K562 (cell line): ENCODE results near the gene UBASH3A. TPM values are rescaled to one million over a fixed set of nuclear protein-coding genes. Genes with fewer than 3 reads are reported as not detected.
A peak's percentile ranks its signal among the peaks of the same experiment; 100 is the strongest.

Source experiments
- CREB3L1 ChIP-seq: fragments of 450-650 bp; IDR thresholded peaks from 2 replicates; pipeline ENCODE4 v1.6.1; 2014; ENCODE audit warnings: low read depth, mild to moderate bottlenecking, moderate library complexity, borderline replicate concordance
- DDX20 ChIP-seq: fragments of 450-650 bp; IDR thresholded peaks from 2 replicates; pipeline ENCODE4 v1.6.1; 2016; ENCODE audit warnings: missing genetic modification characterization, low read depth, mild to moderate bottlenecking, missing compliant biosample characterization, moderate library complexity
- FOXA3 ChIP-seq, 2 experiments: fragments of 450-650 bp in 1 of 2; sonication (generic) in 1 of 2; formaldehyde crosslinking; IDR thresholded peaks in 1 of 2; conservative IDR thresholded peaks in 1 of 2; 2 replicates each; pipeline versions ENCODE4 v1.4.0 to v1.8.0; 2020 to 2022; ENCODE audit warnings: mild to moderate bottlenecking in 2 of 2, missing genetic modification reagents in 1 of 2
- FOXP1 ChIP-seq: sonication (generic); formaldehyde crosslinking; IDR thresholded peaks from 2 replicates; pipeline ENCODE4 v1.8.0; 2022; ENCODE audit warnings: mild to moderate bottlenecking, missing genetic modification reagents
- GMEB1 ChIP-seq: fragments of 250-450 bp; sonication (Bioruptor Pico); IDR thresholded peaks from 2 replicates; pipeline ENCODE4 v1.4.0; 2020; ENCODE audit warnings: mild to moderate bottlenecking
- HDAC8 ChIP-seq: fragments of 450-650 bp; IDR thresholded peaks from 2 replicates; pipeline ENCODE4 v1.6.1; 2016; ENCODE audit warnings: mild to moderate bottlenecking, missing genetic modification characterization, moderate library complexity, missing compliant biosample characterization
- MCM3 ChIP-seq: fragments of 450-650 bp; IDR thresholded peaks from 2 replicates; pipeline ENCODE4 v1.6.1; 2016
- NKRF ChIP-seq: fragments of 450-650 bp; IDR thresholded peaks from 2 replicates; pipeline ENCODE4 v1.6.1; 2016; ENCODE audit warnings: borderline replicate concordance
- RAD21 ChIP-seq, 2 experiments: fragments of 250-450 bp in 1 of 2; fragments of 450-650 bp in 1 of 2; sonication (Bioruptor Pico) in 1 of 2; formaldehyde crosslinking in 1 of 2; IDR thresholded peaks in 1 of 2; conservative IDR thresholded peaks in 1 of 2; 2 replicates each; pipeline versions ENCODE4 v1.4.0 to v1.8.0; 2020 to 2022; ENCODE audit warnings: mild to moderate bottlenecking in 2 of 2, moderate library complexity in 1 of 2
- RBM25 ChIP-seq: fragments of 200-400 bp; formaldehyde crosslinking; IDR thresholded peaks from 2 replicates; pipeline ENCODE4 v1.6.1; 2018; ENCODE audit warnings: low read length, low read depth, moderate library complexity; ENCODE audit not compliant: severe bottlenecking
- SNIP1 ChIP-seq: fragments of 450-650 bp; IDR thresholded peaks from 2 replicates; pipeline ENCODE4 v1.7.1; 2017; ENCODE audit warnings: low read depth, mild to moderate bottlenecking
- SOX6 ChIP-seq: fragments of 450-650 bp; IDR thresholded peaks from 2 replicates; pipeline ENCODE4 v1.6.1; 2014; ENCODE audit warnings: mild to moderate bottlenecking
- SRF ChIP-seq, 2 experiments: fragments of 250-450, 450-650 bp in 1 of 2; sonication (Bioruptor Pico) in 1 of 2; sonication (generic) in 1 of 2; formaldehyde crosslinking; IDR thresholded peaks; 2 replicates each; pipeline versions ENCODE4 v1.5.0 to v1.5.1; 2020 to 2022; ENCODE audit warnings: mild to moderate bottlenecking in 1 of 2, missing genetic modification reagents in 1 of 2
- STAG1 ChIP-seq: sonication (generic); formaldehyde crosslinking; IDR thresholded peaks from 2 replicates; pipeline ENCODE4 v1.5.0; 2020; ENCODE audit warnings: missing genetic modification reagents, borderline replicate concordance
- ZBTB2 ChIP-seq: fragments of 450-650 bp; IDR thresholded peaks from 2 replicates; pipeline ENCODE4 v1.6.1; 2016; ENCODE audit warnings: antibody characterized with exemption
- ZBTB8A ChIP-seq: fragments of 450-650 bp; IDR thresholded peaks from 2 replicates; pipeline ENCODE4 v1.6.1; 2018; ENCODE audit warnings: mild to moderate bottlenecking, moderate library complexity; ENCODE audit not compliant: partially characterized antibody
- ZNF133 ChIP-seq: fragments of 250-450 bp; sonication (Bioruptor Pico); IDR thresholded peaks from 2 replicates; pipeline ENCODE4 v1.4.0; 2020; ENCODE audit warnings: mild to moderate bottlenecking
- ZNF174 ChIP-seq: fragments of 250-450 bp; sonication (Bioruptor Pico); IDR thresholded peaks from 2 replicates; pipeline ENCODE4 v1.4.0; 2020; ENCODE audit warnings: mild to moderate bottlenecking
- ZNF695 ChIP-seq: fragments of 450-650 bp; formaldehyde crosslinking; IDR thresholded peaks from 2 replicates; pipeline ENCODE4 v1.4.0; 2020; ENCODE audit warnings: mild to moderate bottlenecking, moderate library complexity
- polyA plus RNA-seq, 8 experiments: library from polyadenylated mRNA; depleted of rRNA in 4 of 8; stranded (reverse) in 5 of 8; unstranded in 3 of 8; fragments of >200 nt; fragmentation: Nextera tagmentation in 2 of 8; fragmentation: Illumina TruSeq in 1 of 8; extraction: Ambion mirVana in 2 of 8; extraction: Trizol in 1 of 8; gene quantifications; 2 replicates each; pipeline versions ENCODE4 v1.2.1 to v1.2.3, GENCODE V29; 2011 to 2014; ENCODE audit warnings: inconsistent platforms in 1 of 8, missing spikeins in 1 of 8
- total RNA-seq, 7 experiments: library from RNA; depleted of rRNA in 6 of 7; stranded (reverse); fragments of >200 nt in 6 of 7; fragmentation: Illumina TruSeq in 2 of 7; extraction: Trizol in 2 of 7; gene quantifications; 2 replicates each; pipeline versions ENCODE4 v1.2.1 to v1.2.3, GENCODE V29; 2011 to 2021; ENCODE audit warnings: low replicate concordance in 1 of 7
- TF ChIP-seq, protein P1 (sequence below): fragments of 450-650 bp; formaldehyde crosslinking; conservative IDR thresholded peaks from 2 replicates; pipeline ENCODE4 v1.4.0; 2022; ENCODE audit warnings: mild to moderate bottlenecking, missing genetic modification characterization

UBASH3A gene
- total and polyA plus RNA-seq, 9 of the 15 experiments (the other 6 are each of a cell fraction or from before 2014, with no cell fraction given), result 0.23 to 1.8 (median 1.1) TPM

DNA sequence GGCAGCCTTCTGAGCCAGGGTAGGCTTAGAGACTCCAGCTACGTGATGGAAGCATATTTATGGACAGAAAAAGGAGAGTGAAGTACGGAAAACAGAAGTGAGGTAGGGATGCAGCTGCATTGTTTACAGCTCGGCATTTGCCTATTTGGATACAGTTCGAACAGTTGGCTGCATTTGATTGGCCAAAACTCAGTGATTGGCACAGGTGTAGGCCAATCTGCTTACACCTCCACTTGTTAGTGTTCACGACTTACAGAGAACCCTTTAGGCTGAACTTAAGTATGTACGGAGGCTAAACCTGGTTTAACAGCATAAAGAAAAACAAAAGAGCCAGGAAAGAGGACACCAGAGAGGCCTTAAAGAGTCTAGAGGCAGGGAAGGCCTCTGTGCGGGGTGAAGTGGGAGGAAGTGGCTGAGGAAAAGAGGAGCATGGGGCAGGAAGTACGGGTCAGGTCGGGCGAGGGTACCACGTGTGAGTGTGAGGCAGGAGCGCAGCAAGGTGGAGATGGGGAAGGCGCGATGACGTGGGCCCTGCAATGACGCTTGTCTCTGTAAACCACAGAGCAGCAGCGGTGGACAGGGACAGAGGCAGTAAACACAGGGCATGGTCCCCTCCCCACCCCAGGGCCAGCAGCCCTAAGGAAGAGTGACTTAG, 60.3 kb downstream of the UBASH3A start (continued):
- TF ChIP-seq NKRF, result no peak
- peak; percentile 88 for TF ChIP-seq RBM25
- TF ChIP-seq FOXP1 (CRISPR knock-in tag), result no peak
- TF ChIP-seq ZBTB2, result no peak
- no peak for TF ChIP-seq GMEB1 (CRISPR knock-in tag)
- no peak for TF ChIP-seq ZBTB8A
- TF ChIP-seq SNIP1, result no peak
- TF ChIP-seq SOX6, result no peak
- TF ChIP-seq FOXA3 (CRISPR knock-in tag; conservative IDR thresholded peaks at IDR 0.05 in 1 of 2, IDR thresholded peaks at IDR 0.05 in 1 of 2), result no peak
- no peak for TF ChIP-seq ZNF133
- no peak for TF ChIP-seq DDX20
- no peak for TF ChIP-seq SRF (CRISPR knock-in tag; IDR thresholded peaks at IDR 0.05)
- no peak for TF ChIP-seq CREB3L1
- TF ChIP-seq, protein P1, sequence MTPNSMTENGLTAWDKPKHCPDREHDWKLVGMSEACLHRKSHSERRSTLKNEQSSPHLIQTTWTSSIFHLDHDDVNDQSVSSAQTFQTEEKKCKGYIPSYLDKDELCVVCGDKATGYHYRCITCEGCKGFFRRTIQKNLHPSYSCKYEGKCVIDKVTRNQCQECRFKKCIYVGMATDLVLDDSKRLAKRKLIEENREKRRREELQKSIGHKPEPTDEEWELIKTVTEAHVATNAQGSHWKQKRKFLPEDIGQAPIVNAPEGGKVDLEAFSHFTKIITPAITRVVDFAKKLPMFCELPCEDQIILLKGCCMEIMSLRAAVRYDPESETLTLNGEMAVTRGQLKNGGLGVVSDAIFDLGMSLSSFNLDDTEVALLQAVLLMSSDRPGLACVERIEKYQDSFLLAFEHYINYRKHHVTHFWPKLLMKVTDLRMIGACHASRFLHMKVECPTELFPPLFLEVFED, result peak; percentile 76; the same call in 1 of the 2 replicates
- TF ChIP-seq HDAC8 (tag), result no peak
- TF ChIP-seq ZNF695 (CRISPR knock-in tag), result no peak
- no peak for TF ChIP-seq STAG1
- TF ChIP-seq ZNF174 (CRISPR knock-in tag), result no peak
- TF ChIP-seq MCM3, result no peak
- no peak for TF ChIP-seq RAD21 (CRISPR knock-in tag; conservative IDR thresholded peaks at IDR 0.05 in 1 of 2, IDR thresholded peaks at IDR 0.05 in 1 of 2)
